ENCODE results near the gene PIP5K1B.

The PIP5K1B gene

DNA sequence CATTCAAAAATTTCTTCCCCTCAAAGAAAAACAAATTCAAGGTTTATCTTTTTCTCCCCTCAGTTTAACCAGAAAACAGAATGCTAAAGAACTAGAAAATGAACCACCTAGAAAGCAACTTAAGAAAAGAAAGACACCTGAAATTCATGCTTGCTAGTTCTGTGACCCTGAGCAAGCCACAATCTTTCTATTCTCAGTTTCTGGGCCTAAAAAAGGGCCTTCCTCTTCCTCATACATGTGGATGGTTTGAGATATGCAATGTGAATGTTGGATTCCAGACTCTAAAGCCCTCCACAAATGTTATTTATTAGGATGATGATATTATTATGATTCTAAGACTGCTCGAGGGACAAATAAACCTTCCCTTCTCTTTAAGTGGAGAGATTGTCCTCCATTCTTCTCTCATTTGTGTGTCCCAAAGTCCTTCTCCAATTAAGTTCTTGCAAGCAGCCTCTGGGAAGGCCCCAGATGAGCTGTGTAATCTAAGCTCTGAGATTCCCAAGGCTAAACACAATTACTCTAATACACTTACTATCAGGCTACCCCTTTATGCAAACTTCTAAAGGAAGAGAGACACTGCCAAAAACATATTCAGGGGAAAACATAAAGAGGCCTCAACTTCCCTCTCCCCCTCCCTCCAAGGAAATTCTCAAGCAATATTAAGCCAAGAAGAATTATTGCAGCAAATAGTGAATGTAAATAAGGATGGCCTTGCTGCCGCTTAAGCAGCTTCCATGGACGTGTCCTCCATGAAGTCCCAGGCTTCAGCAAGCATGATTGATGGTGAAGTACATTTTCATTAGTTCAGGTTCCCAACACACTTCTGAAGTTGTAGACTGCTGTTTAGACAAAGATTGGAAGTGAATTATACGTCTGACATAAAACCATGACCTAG, 228.6 kb downstream of the PIP5K1B start:
- no peak overlapping the region for H3K27ac ChIP-seq
- ChIA-PET CTCF (interaction anchor here (0.7 kb wide), 1 partner anchor 214 kb away, joined by 3 read pairs; no protein-coding TSS in a partner anchor), POLR2A (ENCODE audit: low non-redundant PET) (no interaction called here)
- DNase-seq (ENCODE audit: low spot score): no peak
- TF ChIP-seq, protein P1, sequence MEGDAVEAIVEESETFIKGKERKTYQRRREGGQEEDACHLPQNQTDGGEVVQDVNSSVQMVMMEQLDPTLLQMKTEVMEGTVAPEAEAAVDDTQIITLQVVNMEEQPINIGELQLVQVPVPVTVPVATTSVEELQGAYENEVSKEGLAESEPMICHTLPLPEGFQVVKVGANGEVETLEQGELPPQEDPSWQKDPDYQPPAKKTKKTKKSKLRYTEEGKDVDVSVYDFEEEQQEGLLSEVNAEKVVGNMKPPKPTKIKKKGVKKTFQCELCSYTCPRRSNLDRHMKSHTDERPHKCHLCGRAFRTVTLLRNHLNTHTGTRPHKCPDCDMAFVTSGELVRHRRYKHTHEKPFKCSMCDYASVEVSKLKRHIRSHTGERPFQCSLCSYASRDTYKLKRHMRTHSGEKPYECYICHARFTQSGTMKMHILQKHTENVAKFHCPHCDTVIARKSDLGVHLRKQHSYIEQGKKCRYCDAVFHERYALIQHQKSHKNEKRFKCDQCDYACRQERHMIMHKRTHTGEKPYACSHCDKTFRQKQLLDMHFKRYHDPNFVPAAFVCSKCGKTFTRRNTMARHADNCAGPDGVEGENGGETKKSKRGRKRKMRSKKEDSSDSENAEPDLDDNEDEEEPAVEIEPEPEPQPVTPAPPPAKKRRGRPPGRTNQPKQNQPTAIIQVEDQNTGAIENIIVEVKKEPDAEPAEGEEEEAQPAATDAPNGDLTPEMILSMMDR (conservative IDR thresholded peaks at IDR 0.05; ENCODE audit: low read depth): no peak

GRCh38 chr9:68934329-68934644, 229.2 kb downstream of the PIP5K1B start:
- TF ChIP-seq, protein P1 (conservative IDR thresholded peaks at IDR 0.05; ENCODE audit: low read depth): no peak
- ChIA-PET CTCF (interaction anchor here (0.7 kb wide), 1 partner anchor 215 kb away, joined by 3 read pairs; no protein-coding TSS in a partner anchor), POLR2A (ENCODE audit: low non-redundant PET) (no interaction called here)
- DNase-seq (ENCODE audit: low spot score): no peak
- H3K27ac ChIP-seq: no peak overlapping the region

GRCh38 chr9:68940573-68940972, 235.5 kb downstream of the PIP5K1B start:
- TF ChIP-seq, protein P1 (conservative IDR thresholded peaks at IDR 0.05; ENCODE audit: low read depth): no peak
- ChIA-PET CTCF (no interaction called here), POLR2A (ENCODE audit: low non-redundant PET) (no interaction called here)
- no peak overlapping the region for H3K27ac ChIP-seq
- no peak for DNase-seq (ENCODE audit: low spot score)

DNA sequence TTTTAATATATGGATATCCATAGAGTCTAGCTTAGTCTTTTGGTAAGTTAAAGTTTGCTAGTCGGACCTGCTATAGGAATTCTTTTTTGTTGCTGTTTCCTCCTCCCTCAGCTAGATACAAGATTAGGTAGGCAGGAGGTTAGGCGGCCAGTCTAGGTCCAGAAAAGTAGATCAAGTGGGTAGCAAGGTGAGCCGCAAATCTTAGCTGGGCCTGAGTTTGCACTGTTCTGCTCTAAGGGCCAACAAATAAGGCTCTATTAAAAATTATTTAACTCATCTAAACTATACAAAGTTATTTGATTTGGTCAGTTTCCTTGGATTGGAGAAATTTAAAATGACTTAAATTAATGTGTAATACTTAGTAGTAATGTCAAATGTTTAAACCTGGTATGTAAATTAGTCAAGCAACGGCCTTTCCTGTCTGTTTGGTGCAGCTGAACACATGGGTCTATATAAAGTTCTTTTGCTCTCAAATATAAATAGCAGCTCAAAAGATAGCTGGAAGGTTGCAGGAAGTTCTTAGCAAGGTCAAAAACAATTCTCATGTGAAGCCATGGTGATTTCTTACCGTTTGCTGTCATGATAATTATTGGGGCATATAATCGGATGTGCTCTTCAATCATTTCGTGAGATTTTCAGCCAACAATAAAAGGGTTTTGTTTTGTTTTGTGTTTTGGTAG, 236.9 kb downstream of the PIP5K1B start:
- POLR2A ChIA-PET (ENCODE audit: low non-redundant PET): no interaction called here
- CTCF ChIA-PET: no interaction called here
- TF ChIP-seq, protein P1 (conservative IDR thresholded peaks at IDR 0.05; ENCODE audit: low read depth): no peak
- no peak overlapping the region for H3K27ac ChIP-seq
- no peak for DNase-seq (ENCODE audit: low spot score)

- no peak overlapping the region for H3K27ac ChIP-seq
- TF ChIP-seq, protein P1 (conservative IDR thresholded peaks at IDR 0.05; ENCODE audit: low read depth): no peak
- no peak for DNase-seq (ENCODE audit: low spot score)
- POLR2A ChIA-PET (ENCODE audit: low non-redundant PET): no interaction called here
- CTCF ChIA-PET: no interaction called here
Measured at GRCh38 chr9:68942790-68943189, 237.8 kb downstream of the PIP5K1B start.

DNA sequence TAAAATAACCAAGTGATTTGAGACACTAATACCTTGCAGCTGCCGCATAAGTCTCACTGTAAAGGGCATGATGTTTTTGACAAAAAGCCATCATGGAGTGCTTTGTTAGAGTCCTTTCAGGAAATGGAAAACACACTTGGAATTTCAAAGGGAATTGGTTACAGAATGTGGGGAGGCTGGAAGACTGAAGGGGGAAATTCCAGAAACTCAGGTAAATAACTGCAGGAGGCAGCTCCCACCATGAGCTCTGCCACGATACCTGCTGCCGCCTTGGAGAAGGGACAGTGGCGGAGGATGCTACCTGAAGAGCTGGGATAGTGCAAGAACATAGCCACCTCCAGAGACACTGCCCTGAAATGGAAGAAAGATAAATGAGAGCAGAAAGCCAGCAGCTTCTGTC, 242.0 kb downstream of the PIP5K1B start:
- DNase-seq (ENCODE audit: low spot score): no peak
- no peak overlapping the region for H3K27ac ChIP-seq
- POLR2A ChIA-PET (ENCODE audit: low non-redundant PET): no interaction called here
- CTCF ChIA-PET: no interaction called here
- TF ChIP-seq, protein P1 (conservative IDR thresholded peaks at IDR 0.05; ENCODE audit: low read depth): no peak

All from RWPE1 (cell line).